H1 (cell line): Measurements from ENCODE around the gene FRMD4A. TPM values are rescaled to one million over a fixed set of nuclear protein-coding genes. Genes with fewer than 3 reads are reported as not detected.

Experiments used
- CTCF ChIA-PET: fragments of 300-600 bp; sonication (Branson Sonifier 250); formaldehyde crosslinking; loops from one replicate; lab custom pipeline; 2021; ENCODE audit not compliant: partially characterized antibody; lab: Charles Lee
- POLR2A ChIA-PET: fragments of 300-600 bp; sonication (Branson Sonifier 250); formaldehyde crosslinking; loops from one replicate; lab custom pipeline; 2021; ENCODE audit warnings: inconsistent platforms; ENCODE audit not compliant: partially characterized antibody; lab: Charles Lee
- DNase-seq, 2 experiments: peaks; one replicate each; pipeline versions ENCODE4 v3.0.0 to v3.0.0-alpha.2; 2010 to 2022; ENCODE audit warnings: low spot score in 2 of 2, low read depth in 1 of 2, mixed read lengths in 1 of 2
- FAIRE-seq: peaks from 2 replicates; lab custom pipeline; 2011; peaks lifted over from hg19 to GRCh38; lab: Jason Lieb, UNC
- H2AFZ ChIP-seq: 2 replicates; pipeline ENCODE4 v1.8.1; 2012; ENCODE audit warnings: low read length, inconsistent platforms
- H2AK5ac ChIP-seq: 2 replicates; pipeline ENCODE4 v1.6.1; 2013; ENCODE audit warnings: low read depth, low read length
- H2BK120ac ChIP-seq: replicated peaks from 2 replicates; pipeline ENCODE3; 2013; ENCODE audit warnings: low read depth, low read length, inconsistent platforms
- H2BK12ac ChIP-seq: 2 replicates; pipeline ENCODE4 v1.6.1; 2013; ENCODE audit warnings: low read depth, low read length
- H2BK15ac ChIP-seq: 2 replicates; pipeline ENCODE4 v1.6.1; 2013; ENCODE audit warnings: low read length
- H2BK20ac ChIP-seq: 2 replicates; pipeline ENCODE4 v1.6.1; 2013; ENCODE audit warnings: low read length
- H2BK5ac ChIP-seq: 2 replicates; pipeline ENCODE4 v1.6.1; 2013; ENCODE audit warnings: low read depth, low read length
- H3K14ac ChIP-seq: 2 replicates; pipeline ENCODE4 v1.6.1; 2013; ENCODE audit warnings: inconsistent platforms; ENCODE audit not compliant: insufficient read length
- H3K18ac ChIP-seq: 2 replicates; pipeline ENCODE4 v1.6.1; 2013; ENCODE audit warnings: low read length; ENCODE audit errors: extremely low read depth
- H3K23ac ChIP-seq: 2 replicates; pipeline ENCODE4 v1.6.1; 2013; ENCODE audit warnings: inconsistent platforms; ENCODE audit not compliant: insufficient read length
- H3K23me2 ChIP-seq: 2 replicates; pipeline ENCODE4 v1.6.1; 2013; ENCODE audit warnings: low read depth, low read length
- H3K27ac ChIP-seq: 2 replicates; pipeline ENCODE4 v1.6.1; 2011; ENCODE audit warnings: low read depth, low read length, inconsistent platforms
- H3K27me3 ChIP-seq, 4 experiments: replicated peaks in 1 of 4; 1 replicate in 1 of 4; 2 replicates in 3 of 4; pipeline versions ENCODE4 v1.6.1 to v1.8.1; 2011 to 2013; ENCODE audit warnings: low read length in 3 of 4, mild to moderate bottlenecking in 3 of 4, inconsistent platforms in 2 of 4, mixed read lengths in 2 of 4, moderate library complexity in 1 of 4; ENCODE audit not compliant: control insufficient read depth in 3 of 4, insufficient read depth in 3 of 4; ENCODE audit errors: extremely low read depth in 1 of 4
- H3K36me3 ChIP-seq, 4 experiments: 2 replicates each; pipeline versions ENCODE4 v1.6.1 to v1.8.1; 2011 to 2013; ENCODE audit warnings: mild to moderate bottlenecking in 4 of 4, low read length in 3 of 4, moderate library complexity in 2 of 4, control low read depth in 1 of 4, inconsistent platforms in 1 of 4; ENCODE audit not compliant: insufficient read depth in 4 of 4, control insufficient read depth in 2 of 4
- H3K4ac ChIP-seq: replicated peaks from 2 replicates; pipeline ENCODE3; 2013; ENCODE audit warnings: low read length, low read depth, mixed read lengths, inconsistent platforms; ENCODE audit not compliant: insufficient read length
- H3K4me1 ChIP-seq, 4 experiments: replicated peaks in 1 of 4; 1 replicate in 1 of 4; 2 replicates in 3 of 4; pipeline versions ENCODE4 v1.6.1 to v1.8.1; 2011 to 2013; ENCODE audit warnings: low read length in 3 of 4, inconsistent platforms in 2 of 4, mixed read lengths in 1 of 4; ENCODE audit not compliant: insufficient read depth in 4 of 4, control insufficient read depth in 3 of 4
- H3K4me2 ChIP-seq, 2 experiments: 2 replicates each; pipeline versions ENCODE4 v1.6.1 to v1.8.1; 2011 to 2013; ENCODE audit warnings: low read depth in 2 of 2, low read length in 2 of 2, control low read depth in 1 of 2, inconsistent platforms in 1 of 2, mild to moderate bottlenecking in 1 of 2; ENCODE audit not compliant: insufficient read depth in 1 of 2
- H3K4me3 ChIP-seq, 4 experiments: fragments of 200-600, 300-600 bp in 1 of 4; sonication (generic), shearing (Covaris generic), sonication (Bioruptor Twin) in 1 of 4; 2 replicates each; pipeline versions ENCODE4 v1.5.1 to v1.8.1; 2011 to 2016; ENCODE audit warnings: low read length in 4 of 4, low read depth in 3 of 4, control low read depth in 2 of 4, inconsistent platforms in 2 of 4, mild to moderate bottlenecking in 2 of 4, mixed read lengths in 1 of 4, moderate library complexity in 1 of 4; ENCODE audit not compliant: insufficient read depth in 2 of 4; ENCODE audit errors: extremely low read depth in 1 of 4
- H3K56ac ChIP-seq: replicated peaks from 2 replicates; pipeline ENCODE3; 2013; ENCODE audit warnings: low read depth, mild to moderate bottlenecking, mixed read lengths, low read length, inconsistent platforms; ENCODE audit not compliant: insufficient read length
- H3K79me1 ChIP-seq: 2 replicates; pipeline ENCODE4 v1.6.1; 2013; ENCODE audit warnings: low read depth, low read length, control low read depth
- H3K79me2 ChIP-seq, 2 experiments: 2 replicates each; pipeline versions ENCODE4 v1.6.1 to v1.8.1; 2012 to 2013; ENCODE audit warnings: low read length in 2 of 2, mild to moderate bottlenecking in 2 of 2, inconsistent platforms in 1 of 2; ENCODE audit not compliant: insufficient read depth in 2 of 2, control insufficient read depth in 1 of 2
- H3K9ac ChIP-seq, 4 experiments: replicated peaks in 1 of 4; 1 replicate in 1 of 4; 2 replicates in 3 of 4; pipeline versions ENCODE4 v1.6.1 to v1.8.1; 2011 to 2013; ENCODE audit warnings: low read depth in 3 of 4, low read length in 3 of 4, control low read depth in 2 of 4, mild to moderate bottlenecking in 2 of 4, moderate library complexity in 2 of 4, inconsistent platforms in 1 of 4; ENCODE audit errors: extremely low read depth in 1 of 4
- H3K9me3 ChIP-seq, 2 experiments: 2 replicates each; pipeline versions ENCODE4 v1.6.1 to v1.8.1; 2012 to 2013; ENCODE audit warnings: mild to moderate bottlenecking in 2 of 2, moderate library complexity in 2 of 2, control low read depth in 1 of 2, inconsistent platforms in 1 of 2, low read depth in 1 of 2, low read length in 1 of 2, mixed read lengths in 1 of 2; ENCODE audit not compliant: insufficient read depth in 2 of 2
- H4K20me1 ChIP-seq, 2 experiments: replicated peaks in 1 of 2; 2 replicates each; pipeline versions ENCODE3 to v1.8.1; 2011 to 2013; ENCODE audit warnings: inconsistent platforms in 2 of 2, low read length in 2 of 2, mild to moderate bottlenecking in 1 of 2; ENCODE audit not compliant: insufficient read depth in 2 of 2, control insufficient read depth in 1 of 2
- H4K5ac ChIP-seq: 2 replicates; pipeline ENCODE4 v1.6.1; 2013; ENCODE audit warnings: low read length, low read depth, mixed read lengths, inconsistent platforms; ENCODE audit not compliant: insufficient read length
- H4K8ac ChIP-seq: 2 replicates; pipeline ENCODE4 v1.8.0; 2013; ENCODE audit warnings: mild to moderate bottlenecking, moderate library complexity, low read length, inconsistent platforms; ENCODE audit not compliant: insufficient read depth; ENCODE audit errors: extremely low read depth
- H4K91ac ChIP-seq: replicated peaks from 2 replicates; pipeline ENCODE3; 2013; ENCODE audit warnings: low read length, mixed read lengths, inconsistent platforms; ENCODE audit not compliant: insufficient read length
- POLR2A ChIP-seq, 2 experiments: IDR thresholded peaks; 1 replicate in 1 of 2; 2 replicates in 1 of 2; pipeline ENCODE4 v1.6.1; 2011; ENCODE audit warnings: low read depth in 2 of 2, low read length in 2 of 2, mild to moderate bottlenecking in 2 of 2; ENCODE audit errors: control extremely low read depth in 1 of 2
- WGBS, 2 experiments: shearing (Covaris generic) in 1 of 2; methylation state at CpG; one replicate each; pipeline versions ENCODE4 v1.1.6 to v1.1.7; 2013 to 2015; ENCODE audit warnings: low lambda C conversion rate in 2 of 2, mixed read lengths in 2 of 2, inconsistent platforms in 1 of 2, low coverage in 1 of 2, missing lambda C conversion rate in 1 of 2; ENCODE audit not compliant: insufficient replicate concordance in 2 of 2, insufficient coverage in 1 of 2, insufficient read length in 1 of 2; ENCODE audit errors: extremely low coverage in 1 of 2, missing lambda C conversion rate in 1 of 2; 5-methylcytosine and 5-hydroxymethylcytosine counted together
- polyA plus RNA-seq, 7 experiments: library from polyadenylated mRNA; depleted of rRNA in 3 of 7; stranded (reverse) in 5 of 7; unstranded in 2 of 7; fragments of >200 nt in 5 of 7; fragments of 200-250 nt in 2 of 7; gene quantifications; 1 replicate in 5 of 7; 2 replicates in 1 of 7; 4 replicates in 1 of 7; pipeline versions ENCODE4 v1.2.1 to v1.2.3, GENCODE V29; 2011 to 2013; ENCODE audit warnings: missing spikeins in 2 of 7, mixed read lengths in 2 of 7
- total RNA-seq: library from RNA; stranded (reverse); fragmentation: NEBNext Ultra II Directional; extraction: Animal tissue kit (Norgen Biotek cat#: 25700); gene quantifications from 2 replicates; pipeline ENCODE4 v1.2.1, GENCODE V29; 2021

FRMD4A gene
- total and polyA plus RNA-seq, 2 of the 8 experiments (the other 6 are each of a cell fraction or from before 2014, with no cell fraction given), result 38.6 to 39.6 TPM

GRCh38 chr10:14010101-14010558, 320.6 kb downstream of the FRMD4A start:
- Histone ChIP-seq H3K56ac (no peak overlapping the region), H3K27me3 (no peaks in the 10 kb centered on the region; a peak in 1 of 7 replicates), H3K4ac (no peak overlapping the region), H2BK12ac (no peak overlapping the region), H3K9me3 (no peaks in the 10 kb centered on the region), H2AK5ac (no peak overlapping the region), H4K91ac (no peak overlapping the region), H3K23ac (no peak overlapping the region), H3K14ac (no peak overlapping the region)
- WGBS, 2 experiments, result 35% methylated on average over 5 of the region's 5 CpGs; no CpG with 5 or more reads in 1 of the 2 experiments
- TF ChIP-seq POLR2A (IDR thresholded peaks at IDR 0.05; ENCODE audit: control extremely low read depth in 1 of 2, low read depth in 2 of 2, low read length in 2 of 2), result no peak
- TF ChIP-seq, all 59 proteins: peak for 0
- no peaks in the 10 kb centered on the region for H3K79me1 ChIP-seq
- no peak overlapping the region for H2BK20ac ChIP-seq
- no peak overlapping the region for H4K5ac ChIP-seq
- 0 out of 2 replicates have a peak overlapping the region, but pooled peaks have one; percentile 4 for H2BK5ac ChIP-seq
- no peak for DNase-seq
- H3K18ac ChIP-seq, result no peak overlapping the region
- no peak overlapping the region for H2BK15ac ChIP-seq
- no peak overlapping the region for H2AFZ ChIP-seq
- no peak overlapping the region for H3K27ac ChIP-seq
- H4K8ac ChIP-seq, result no peak overlapping the region
- CTCF ChIA-PET, result no interaction called here
- H3K23me2 ChIP-seq, result no peaks in the 10 kb centered on the region
- H2BK120ac ChIP-seq, result no peak overlapping the region
- H3K4me3 ChIP-seq, result no peak overlapping the region
- H3K36me3 ChIP-seq, result no peaks in the 10 kb centered on the region
- H4K20me1 ChIP-seq, result no peaks in the 10 kb centered on the region
- H3K4me2 ChIP-seq, result peak overlapping the region; percentile 27 to 34; a peak in 1 of 4 replicates
- no peak overlapping the region for H3K9ac ChIP-seq
- H3K79me2 ChIP-seq, result no peaks in the 10 kb centered on the region
- FAIRE-seq, result no peak
- POLR2A ChIA-PET, result no interaction called here
- peaks cover 6 to 14% (median 11%) of the 10 kb centered on the region in 4 experiments; a peak in 6 of 7 replicates for H3K4me1 ChIP-seq
